Measurements from ENCODE around the gene ALS2. TPM values are rescaled to one million over a fixed set of nuclear protein-coding genes. Genes with fewer than 3 reads are reported as not detected.

ALS2 gene
- total RNA-seq, 1 experiment from 2014 or later: 28.4 TPM

- H3K27ac Mint-ChIP-seq: no peak overlapping the region
- no peaks in the 10 kb centered on the region for H3K36me3 Mint-ChIP-seq (ENCODE audit: insufficient read depth in 1 of 3, low read depth in 3 of 3)
- Histone ChIP-seq H3K23me2 (ENCODE audit: insufficient read length, low read depth, low read length, poor library complexity, severe bottlenecking) (no peaks in the 10 kb centered on the region), H3K4me1 (ENCODE audit: insufficient read depth, low read length) (no peaks in the 10 kb centered on the region), H3K4ac (ENCODE audit: low read depth, low read length) (no peak overlapping the region), H2BK12ac (ENCODE audit: insufficient read length, low read depth, low read length) (no peak overlapping the region), H3K27ac (ENCODE audit: insufficient read length, low read depth, low read length) (no peak overlapping the region), H2BK15ac (ENCODE audit: low read depth, low read length) (no peak overlapping the region), H2AK5ac (ENCODE audit: insufficient read length, low read length) (no peak overlapping the region), H3K79me1 (ENCODE audit: insufficient read depth, low read depth, low read length, poor library complexity, severe bottlenecking) (no peaks in the 10 kb centered on the region), H4K20me1 (ENCODE audit: control insufficient read depth, insufficient read depth, insufficient read length) (no peaks in the 10 kb centered on the region), H3K4me2 (ENCODE audit: insufficient read depth, insufficient read length, low read length) (no peak overlapping the region), H2AFZ (ENCODE audit: low read length) (no peak overlapping the region), H4K8ac (replicated peaks; ENCODE audit: insufficient read length, low read depth, low read length) (no peak overlapping the region), H2BK20ac (ENCODE audit: low read depth, low read length, poor library complexity, severe bottlenecking) (no peak overlapping the region), H3K9ac (ENCODE audit: extremely low read depth, insufficient read length, low read length) (no peak overlapping the region), H3K27me3 (ENCODE audit: insufficient read depth, low read length) (no peaks in the 10 kb centered on the region), H3K79me2 (ENCODE audit: insufficient read depth, low read length) (no peaks in the 10 kb centered on the region), H3K23ac (ENCODE audit: insufficient read length, low read depth, low read length) (no peak overlapping the region), H2BK5ac (ENCODE audit: insufficient read length, low read length) (no peak overlapping the region), H4K5ac (ENCODE audit: insufficient read length, low read depth, low read length) (no peak overlapping the region), H4K91ac (ENCODE audit: insufficient read length, low read depth, low read length) (no peak overlapping the region), H3K9me3 (ENCODE audit: control insufficient read depth, low read depth, low read length) (no peaks in the 10 kb centered on the region), H3K14ac (ENCODE audit: insufficient read depth, low read length) (no peak overlapping the region), H3T11ph (ENCODE audit: low read length) (no peak overlapping the region), H3K56ac (ENCODE audit: insufficient read length, low read depth, low read length) (no peak overlapping the region), H3K18ac (ENCODE audit: insufficient read length, low read depth, low read length) (no peak overlapping the region), H2BK120ac (ENCODE audit: low read depth, low read length, poor library complexity, severe bottlenecking) (no peak overlapping the region)
- TF ChIP-seq CTCF (conservative IDR thresholded peaks at IDR 0.05): no peak
- H3K4me1 Mint-ChIP-seq: no peaks in the 10 kb centered on the region
- DNase-seq: no peak
- H3K9me3 Mint-ChIP-seq: no peaks in the 10 kb centered on the region
- no CpG with 5 or more reads among the region's 3 CpGs for WGBS (ENCODE audit: extremely low coverage, insufficient read length, low lambda C conversion rate)
- H3K27me3 Mint-ChIP-seq (ENCODE audit: low read depth): peaks cover 6% of the 10 kb centered on the region; the same call in 1 of the 2 replicates
- H3K4me3 Mint-ChIP-seq: no peak overlapping the region
These were observed 7.6 kb upstream of the ALS2 start for GRCh38 chr2:201788371-201788770.
